Forelimb muscle (tissue), 1 donor: ENCODE data around the gene KRTAP10-1. TPM values are rescaled to one million over a fixed set of nuclear protein-coding genes. Genes with fewer than 3 reads are reported as not detected.

Experiments used
- DNase-seq: peaks from one replicate; pipeline ENCODE4 v3.0.0-alpha.2; 2013; ENCODE audit warnings: low read depth
- polyA plus RNA-seq: library from polyadenylated mRNA; unstranded; fragments of 120-200 nt; gene quantifications from one replicate; pipeline ENCODE4 v1.2.1, GENCODE V29; 2013; ENCODE audit not compliant: insufficient read length

The KRTAP10-1 gene
- polyA plus RNA-seq, 1 donor, result not detected

DNA sequence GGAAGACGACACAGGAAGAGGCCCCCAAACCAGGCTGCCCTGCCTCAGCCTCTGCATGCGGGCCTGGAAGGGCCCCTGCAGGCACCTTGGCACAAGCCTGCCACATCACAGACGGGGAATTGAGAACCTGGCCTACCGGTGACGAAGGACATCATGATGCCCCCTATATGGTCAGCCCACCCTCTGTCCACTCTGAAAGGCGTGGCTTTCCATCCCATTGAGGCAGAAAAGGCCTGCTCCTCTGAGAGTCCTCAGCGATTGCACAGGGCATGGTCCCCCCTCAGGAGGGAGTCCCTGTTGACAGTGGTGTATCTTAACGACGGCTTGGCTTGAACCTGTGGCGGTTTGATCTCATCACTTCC lies 11.4 kb downstream of the KRTAP10-1 start:
- no peak for DNase-seq

DNA sequence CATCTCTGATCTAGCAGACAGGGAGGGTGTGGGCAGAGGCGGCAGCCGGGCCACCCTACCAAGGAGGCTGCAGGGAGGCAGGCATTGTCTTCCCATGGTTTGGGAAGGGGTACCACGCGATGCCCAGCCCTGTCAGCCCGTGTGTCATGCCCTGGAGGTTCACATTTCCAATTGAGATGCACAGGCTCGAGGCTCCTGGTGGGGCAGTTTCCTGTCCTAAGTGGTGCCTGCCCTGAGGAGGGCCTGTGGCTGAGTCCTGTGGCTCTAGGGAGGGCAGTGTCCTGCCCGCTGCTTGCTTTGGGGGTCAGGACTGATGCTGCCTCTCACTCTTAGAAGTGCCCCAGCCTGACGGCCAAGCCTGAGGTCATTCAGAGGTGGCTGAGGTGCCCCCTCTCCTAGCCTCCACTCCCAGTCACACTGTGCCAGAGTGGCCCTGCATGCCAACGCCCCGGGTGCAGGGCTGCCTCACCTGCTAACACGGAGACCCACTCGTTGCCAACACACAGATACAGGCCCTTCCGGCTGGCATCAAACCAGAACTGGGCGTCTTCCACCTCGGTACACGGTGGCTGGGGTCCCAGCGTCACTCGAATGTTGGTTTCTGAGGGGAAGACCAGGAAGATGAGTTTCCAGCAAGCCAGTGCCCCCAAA lies 11.9 kb downstream of the KRTAP10-1 start:
- DNase-seq, result no peak

DNA sequence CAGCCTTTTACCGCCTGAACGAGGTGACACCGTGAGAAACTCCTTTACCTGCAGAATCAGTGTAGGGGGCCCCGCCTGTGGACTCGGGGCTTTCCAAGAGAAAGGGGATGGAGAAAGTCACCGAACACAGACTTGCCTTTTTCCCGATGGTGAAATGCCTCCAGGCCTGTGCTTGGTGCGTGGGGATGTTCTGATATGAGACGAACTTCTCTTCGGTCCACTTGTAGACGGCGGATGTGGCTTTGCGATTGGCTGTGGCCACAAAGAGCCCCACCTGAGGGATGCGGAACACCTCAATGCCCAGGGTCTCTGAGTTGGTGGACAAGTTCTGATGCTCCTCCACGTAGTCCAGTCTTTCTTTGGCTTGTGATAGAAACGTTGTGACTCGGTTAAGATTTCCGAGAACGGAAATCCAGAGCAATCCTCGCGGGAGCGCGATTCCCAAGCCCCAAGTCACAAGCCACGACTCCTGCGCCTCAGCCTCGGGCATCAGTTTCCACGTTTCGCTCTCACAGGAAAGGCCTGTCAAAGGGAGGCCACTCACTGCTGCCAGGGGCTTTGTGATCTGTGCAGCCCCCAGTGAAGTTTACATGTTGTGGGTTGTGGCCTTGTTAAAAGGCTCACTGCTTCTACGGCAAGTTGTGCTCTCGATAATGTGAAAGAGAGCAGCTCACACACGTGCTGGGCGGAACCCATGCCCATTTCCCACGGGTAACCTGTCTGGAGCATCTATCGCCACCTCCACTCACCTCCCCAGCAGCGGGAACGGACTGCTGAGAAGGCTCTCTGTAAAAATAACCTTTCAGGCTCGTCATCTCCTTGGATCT lies 12.6 kb downstream of the KRTAP10-1 start:
- no peak for DNase-seq

DNA sequence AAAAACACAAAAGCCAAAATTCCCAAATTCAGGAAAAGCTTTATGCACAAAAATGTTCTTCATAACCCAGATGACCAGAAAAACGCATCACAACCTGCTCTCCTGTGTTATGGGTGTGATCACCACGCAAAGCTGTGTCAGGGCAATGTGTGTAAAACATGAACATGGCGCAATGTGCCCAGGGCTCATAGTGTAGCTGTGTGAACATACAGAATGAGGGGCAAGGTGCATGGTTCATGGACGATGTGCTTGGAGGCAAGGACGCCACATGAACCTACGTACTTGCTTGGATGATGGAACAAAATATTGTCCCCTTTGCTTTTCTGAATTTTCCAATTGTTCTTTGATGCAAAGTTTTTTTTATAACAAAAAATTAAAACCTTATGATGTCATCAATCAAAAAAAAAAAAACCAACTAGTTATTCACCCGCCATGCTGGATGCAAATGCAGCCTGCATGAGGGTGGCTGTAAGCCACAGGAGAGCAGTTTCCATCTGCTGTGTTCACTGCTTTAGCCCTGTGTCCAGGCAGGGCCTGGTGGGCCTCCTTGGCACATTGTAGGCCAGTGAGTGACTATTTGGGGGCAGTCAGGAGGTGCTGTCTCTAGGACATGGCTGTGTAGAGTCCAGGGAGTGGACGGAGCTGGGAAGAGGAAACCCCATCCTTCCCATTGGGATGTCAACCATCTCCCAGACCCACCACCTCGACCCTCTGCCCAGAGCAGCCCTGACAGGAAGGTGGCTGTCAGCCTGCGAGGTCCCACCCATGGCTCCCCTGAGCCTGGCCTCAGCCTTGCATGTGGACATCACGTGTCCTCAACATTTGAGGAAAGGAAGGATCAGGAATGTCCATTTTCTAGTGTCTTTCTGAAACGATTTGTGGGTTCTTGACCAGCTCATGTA lies 13.6 kb downstream of the KRTAP10-1 start:
- no peak for DNase-seq

DNA sequence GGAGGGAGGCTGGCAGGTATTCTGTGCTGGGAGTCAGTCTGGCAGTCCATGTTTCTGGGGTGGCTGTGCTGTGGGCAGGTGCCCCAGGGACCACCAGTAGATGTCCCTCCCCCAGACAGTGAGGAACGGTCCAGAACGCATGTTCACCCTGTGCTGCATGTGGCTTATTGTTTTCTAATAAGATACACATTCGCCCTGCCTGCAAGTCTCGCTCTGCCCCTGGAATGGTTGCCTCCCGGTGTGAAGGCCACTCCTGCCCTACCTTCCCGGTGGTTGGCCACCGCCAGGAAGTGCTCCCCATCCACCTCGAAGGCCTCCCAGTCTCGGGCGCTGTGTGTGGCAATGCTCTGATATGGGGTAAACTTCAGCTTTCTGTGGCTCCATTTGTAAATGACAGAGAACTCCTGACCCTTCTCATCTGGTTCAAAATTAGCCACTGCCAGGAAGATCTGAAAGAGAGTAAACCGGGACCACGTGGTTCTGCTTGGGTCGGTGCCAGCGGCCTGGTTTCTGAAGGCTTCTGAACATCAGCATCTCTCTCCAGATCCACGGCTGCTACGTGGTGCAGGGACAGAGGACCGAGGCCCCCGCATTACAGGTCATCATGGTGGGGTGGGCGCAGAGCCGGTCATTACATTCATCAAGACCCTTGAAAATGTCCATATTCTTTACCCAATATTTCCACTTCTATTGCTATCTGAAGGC lies 14.5 kb downstream of the KRTAP10-1 start:
- DNase-seq, result no peak

DNA sequence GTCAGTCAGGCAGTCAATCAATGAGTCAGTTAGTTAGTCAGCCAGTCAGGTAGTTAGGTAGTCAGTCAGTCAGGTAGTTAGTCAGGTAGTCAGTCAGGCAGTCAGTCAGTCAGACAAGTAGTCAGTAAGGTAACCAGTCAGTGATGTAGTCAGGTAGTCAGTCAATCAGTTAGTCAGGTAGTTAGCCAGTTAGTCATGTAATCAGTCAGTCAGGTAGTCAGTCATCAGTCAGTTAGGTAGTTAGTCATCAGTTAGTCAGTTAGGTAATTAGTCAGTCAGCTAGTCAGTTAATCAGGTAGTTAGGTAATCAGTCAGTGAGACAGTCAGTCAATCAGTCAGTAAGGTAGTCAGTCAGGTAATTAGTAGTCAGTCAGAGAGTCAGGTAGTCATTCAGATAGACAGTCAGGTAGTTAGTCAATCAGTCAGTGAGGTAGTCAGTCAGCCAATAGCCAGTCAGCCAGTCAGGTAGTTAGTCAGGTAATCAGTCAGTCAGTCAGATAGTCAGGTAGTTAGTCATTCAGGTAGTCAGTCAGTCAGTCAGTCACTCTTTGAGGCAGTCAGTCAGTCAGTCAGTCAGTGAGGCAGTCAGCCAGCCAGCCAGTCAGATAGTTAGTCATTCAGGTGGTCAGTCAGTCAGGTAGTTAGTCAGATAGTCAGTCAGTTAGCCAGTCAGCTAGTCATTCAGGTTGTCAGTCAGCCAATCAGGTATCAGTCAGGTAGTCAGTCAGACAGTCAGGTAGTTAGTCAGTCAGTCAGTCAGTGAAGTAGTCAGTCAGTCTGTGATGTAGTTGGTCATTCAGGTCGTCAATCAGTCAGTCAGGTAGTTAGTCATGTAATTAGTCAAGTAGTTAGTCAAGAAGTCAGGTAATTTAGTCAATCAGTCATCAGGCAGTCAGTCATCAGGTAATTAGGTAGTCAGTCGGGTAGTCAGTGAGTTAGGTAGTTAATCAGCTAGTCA lies 15.3 kb downstream of the KRTAP10-1 start:
- no peak for DNase-seq

DNA sequence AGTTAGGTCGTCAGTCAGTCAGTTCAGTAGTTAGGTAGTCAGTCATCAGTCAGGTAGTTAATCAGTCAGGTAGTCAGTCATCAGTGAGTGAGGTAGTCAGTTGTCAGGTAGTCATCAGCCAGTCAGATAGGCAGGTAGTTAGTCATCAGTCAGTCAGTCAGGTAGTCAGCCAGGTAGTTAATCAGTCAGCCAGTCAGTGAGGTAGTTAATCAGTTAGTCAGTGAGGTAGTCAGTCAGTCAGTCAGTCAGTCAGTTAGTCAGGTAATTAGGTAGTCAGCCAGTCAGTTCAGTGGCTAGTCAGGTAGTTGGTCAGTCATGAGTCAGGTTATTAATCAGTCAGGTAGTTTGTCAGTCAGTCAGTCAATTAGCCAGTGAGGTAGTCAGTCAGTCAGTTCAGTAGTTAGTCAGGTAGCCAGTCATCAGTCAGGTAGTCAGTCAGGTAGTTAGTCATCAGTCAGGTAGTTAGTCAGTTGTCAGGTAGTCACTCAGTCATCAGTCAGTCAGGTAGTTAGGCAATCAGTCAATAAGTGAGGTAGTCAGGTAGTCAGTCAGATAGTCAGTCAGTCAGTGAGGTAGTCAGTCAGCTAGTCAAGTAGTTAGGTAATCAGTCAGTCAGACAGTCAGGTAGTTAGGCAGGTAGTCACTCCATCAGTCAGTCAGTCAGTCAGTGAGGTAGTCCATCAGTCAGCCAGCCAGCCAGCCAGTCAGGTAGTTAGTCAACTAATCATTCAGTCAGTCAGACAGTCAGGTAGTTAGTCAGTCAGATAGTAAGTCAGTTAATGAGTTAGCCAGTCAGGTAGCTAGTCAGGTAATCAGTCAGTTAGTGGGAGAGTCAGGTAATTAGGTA lies 16.2 kb downstream of the KRTAP10-1 start:
- DNase-seq, result no peak

DNA sequence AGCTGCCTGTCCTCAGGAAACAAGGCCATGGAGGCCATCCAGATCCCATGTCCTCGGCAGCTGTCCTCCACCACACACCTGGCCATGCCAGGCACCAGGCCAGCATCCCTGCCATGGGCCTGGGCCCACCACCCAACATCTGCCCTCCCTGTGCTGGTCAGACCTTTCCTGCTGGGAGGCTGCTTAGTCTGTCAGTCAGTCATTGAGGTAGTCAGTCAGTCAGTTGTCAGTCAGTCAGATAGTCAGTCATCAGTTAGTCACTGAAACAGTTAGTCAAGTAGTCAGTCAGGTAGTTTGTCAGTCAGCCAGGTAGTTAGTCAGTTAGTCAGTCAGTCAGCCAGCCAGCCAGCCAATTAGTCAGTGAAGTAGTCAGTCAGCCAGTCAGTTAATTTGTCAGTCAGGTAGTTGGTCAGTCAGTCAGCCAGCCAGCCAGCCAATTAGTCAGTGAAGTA lies 17.2 kb downstream of the KRTAP10-1 start:
- no peak for DNase-seq

DNA sequence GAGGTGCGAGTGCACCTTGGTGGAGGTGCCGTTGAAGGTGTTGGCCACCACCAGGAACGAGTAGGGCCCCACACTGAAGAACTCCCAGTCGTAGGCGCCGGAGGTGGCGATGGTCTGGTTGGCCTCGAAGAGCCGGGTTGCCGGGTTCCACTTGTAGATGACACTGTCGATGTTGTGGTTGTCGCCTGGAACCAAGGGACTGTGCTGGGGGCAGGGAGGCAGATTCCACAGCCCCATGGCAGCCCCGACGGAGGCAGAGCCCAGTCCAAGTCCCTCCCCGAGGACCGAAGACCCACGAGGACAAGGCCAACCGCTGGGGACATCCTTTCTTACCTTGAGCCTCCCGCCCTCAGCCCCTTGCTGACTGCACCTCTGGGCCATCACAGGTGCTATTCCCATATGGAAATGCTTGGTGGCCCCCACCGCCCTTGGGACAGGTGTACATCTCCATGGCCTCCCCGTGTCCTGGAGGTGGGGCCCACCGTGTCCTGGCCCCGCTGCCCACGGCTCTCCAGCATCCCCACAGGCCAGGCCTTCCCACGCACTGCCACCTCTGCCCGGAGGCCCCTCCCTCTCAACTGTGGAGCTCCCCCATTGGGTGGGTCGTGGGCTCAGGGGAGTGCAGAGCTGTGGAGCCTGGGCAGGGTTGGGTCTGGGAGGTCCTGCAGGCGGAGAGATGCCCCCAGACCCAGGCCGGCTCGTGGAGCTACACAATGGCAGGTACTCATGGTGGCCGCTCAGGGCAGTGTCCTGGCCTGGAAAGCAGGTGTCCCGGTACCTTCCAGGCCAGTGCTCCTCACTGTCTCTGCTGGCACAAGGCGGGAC lies 17.9 kb downstream of the KRTAP10-1 start:
- DNase-seq, result no peak

DNA sequence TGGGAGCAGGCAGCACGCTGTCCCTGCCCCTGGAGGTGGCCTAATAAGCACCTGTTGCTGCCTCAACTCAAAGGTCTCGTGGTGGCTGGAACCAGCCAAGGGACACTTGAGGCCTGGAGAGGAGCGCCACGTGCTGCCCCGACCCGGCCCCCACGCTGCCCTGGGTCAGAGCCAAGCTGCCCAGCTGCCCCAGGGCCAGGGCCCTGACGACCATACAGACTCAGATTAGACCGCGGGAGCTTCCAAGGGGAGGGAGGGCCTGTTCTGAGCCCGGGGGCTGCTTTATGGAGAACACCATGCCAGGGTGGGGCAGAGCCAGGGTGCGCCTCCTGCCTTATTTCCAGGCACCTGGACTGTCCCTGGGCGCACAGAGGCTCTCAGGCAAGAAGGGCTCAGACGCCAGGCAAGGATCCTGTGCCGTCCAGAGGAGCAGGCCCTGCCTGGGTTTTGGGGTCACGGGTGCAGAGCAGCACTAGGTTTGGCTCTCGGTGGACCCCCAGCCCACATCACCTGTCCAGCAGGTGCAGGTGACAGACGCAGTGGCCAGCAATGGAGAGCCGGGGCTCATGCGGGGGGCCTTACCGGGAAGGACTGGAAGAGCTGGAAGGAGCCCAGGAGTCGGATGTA lies 18.6 kb downstream of the KRTAP10-1 start:
- no peak for DNase-seq

DNA sequence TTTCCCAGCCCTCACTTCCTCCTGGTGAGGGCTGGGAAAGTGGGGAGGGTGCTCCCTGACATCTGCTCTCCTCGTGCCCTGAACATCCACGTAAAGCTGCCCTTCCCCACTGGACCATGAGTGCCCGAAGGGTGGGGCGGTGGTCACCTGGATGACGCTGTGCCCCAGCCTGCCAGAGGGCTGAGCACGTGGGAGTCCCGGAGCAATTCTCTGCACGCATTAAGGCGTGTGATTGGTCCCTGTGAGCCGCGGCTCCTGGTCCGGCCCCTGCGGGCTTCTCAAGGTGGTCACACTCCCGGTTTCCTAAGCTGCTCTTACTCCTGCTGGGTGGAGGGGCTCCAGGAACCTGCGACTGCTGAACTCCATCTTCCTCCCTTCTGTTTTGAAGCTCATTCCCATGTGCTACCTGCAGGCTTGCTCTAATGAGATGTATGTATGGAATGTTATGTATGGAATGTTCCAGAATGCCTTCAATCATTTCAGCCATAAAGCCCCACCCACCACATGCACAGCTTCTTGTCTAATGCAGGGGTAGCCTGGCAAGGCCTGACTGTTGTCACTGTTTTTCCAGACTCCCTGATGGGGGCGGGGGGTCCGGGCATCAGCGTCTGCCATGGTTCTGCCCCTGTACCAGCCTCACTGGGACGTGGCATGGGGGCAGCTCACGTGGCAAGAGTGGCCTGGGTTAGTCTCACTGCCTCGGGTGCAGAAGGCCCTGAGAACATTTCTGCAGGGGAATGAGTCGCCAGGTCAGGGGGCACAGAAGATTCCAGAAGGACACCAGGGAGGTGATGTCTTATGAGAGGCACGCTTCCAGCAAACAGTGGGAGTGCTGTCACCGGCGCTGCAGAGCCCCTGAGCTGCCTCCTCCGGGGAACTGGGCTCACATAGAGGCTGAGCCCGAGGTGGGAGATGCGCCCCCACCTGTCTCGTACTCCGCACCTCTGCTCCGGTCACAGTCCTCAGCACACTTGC lies 19.4 kb downstream of the KRTAP10-1 start:
- no peak for DNase-seq

DNA sequence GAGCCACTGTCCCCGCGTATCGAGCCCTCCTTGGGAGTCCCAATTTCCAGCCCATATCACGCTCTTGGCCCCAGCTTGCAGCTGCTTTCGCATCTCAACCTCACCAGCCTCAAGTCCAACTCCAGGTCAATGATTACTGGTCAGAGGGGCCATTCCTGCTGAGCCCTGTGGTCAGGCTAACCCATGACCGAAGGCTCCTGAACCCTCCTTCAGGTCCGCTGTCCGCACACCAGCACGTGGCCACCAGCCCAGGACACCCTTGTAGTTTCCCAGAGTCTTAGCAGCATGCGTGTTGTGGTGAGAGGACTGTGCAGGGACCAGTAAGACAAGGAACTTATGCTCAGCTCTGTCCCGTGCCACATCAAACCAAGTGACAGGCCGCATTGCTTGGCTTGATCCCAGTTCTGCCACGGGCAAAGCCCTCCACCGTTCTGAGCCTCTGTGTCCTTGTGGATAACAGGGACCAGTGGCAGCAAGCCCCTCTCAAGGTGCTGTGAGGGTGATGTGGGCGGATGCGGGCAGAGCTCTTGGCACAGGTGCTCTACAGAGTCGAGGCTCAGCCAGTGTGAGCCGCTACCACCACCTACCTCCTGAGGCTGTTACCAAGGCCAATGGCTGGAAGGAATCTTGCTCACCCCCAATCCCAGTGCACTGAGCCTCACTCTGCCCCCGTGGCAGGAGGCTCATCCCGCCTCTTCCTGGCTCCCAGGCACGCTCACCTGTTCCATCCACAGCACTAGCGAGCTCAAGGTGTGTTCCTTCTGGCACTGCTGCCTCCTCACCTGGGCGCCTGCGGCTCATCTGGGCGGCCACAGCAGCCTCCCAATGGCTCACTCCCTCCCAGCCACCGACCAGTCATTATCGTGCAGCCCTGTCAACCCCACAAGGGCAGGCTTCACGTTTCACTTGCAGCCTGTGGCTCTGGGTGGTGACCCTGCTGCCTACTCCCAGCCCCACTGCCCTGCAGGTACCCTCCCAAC lies 20.4 kb downstream of the KRTAP10-1 start:
- no peak for DNase-seq

DNA sequence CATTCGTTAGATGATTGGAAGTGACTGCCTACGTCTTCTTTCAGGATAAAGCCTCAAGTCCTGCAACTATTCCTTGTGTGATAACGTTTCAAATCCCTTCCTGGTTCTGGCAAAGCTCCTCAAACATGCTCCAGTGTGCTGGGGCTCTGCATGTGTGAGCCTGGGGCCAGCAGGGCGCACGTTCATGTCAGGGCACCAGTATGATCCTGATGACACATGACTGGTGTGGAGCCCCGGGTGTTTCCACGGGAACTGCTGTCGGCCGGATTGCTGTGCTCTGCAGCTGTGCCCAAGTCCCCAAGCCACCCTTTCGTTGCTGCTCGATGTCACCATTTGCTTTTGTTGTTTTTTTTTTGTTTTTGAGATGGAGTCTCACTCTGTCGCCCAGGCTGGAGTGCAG lies 21.3 kb downstream of the KRTAP10-1 start:
- DNase-seq, result no peak

DNA sequence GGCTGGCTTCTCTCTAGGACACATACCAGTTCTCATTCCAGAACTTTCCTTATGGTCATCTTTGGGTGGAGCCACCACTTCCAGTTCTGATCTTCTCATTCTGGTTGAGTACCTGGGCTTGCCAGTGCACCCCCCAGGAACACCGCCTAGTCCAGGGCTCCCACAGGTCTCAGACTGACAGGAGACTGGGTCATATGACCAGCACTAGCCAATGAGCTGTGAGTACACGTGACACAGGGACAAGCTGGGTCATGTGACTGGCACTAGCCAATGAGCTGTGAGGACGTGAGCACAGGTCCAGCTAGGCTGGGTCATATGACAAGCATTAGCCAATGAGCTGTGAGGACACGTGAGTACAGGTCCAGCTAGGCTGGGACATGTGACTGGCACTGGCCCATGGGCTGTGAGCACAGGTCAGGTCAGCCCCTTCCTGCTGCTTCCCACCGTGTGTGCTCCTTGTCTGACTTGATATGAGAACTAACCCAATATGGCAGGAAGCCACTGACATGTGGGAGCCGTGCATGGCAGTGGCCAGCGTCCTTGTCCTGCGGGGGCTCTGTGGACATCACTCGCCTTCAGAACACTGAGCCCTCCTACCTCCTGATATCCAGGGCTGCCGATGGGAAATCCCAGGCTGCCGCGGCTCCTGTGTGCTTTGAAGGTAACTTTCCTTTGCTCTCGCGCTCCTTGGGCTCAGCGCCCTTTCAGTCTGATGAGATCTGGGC lies 22.7 kb downstream of the KRTAP10-1 start:
- DNase-seq, result no peak

DNA sequence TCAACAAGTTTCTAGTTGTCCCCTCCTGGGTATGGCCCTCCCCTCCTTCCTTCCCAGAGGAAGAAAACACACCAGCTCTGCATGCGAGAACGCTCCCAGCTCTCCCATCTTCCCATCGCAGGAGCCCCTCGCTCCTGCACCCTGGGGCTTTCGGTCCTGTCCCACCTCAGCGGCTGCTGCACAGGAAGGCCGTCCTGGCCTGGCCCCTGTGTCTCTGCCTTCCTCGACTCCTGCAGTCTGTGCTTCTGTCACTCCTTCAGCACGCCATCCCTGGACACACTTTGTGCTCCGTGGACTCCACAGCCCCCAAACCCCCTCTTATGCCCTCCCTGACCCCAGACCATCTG lies 23.2 kb downstream of the KRTAP10-1 start:
- no peak for DNase-seq
